HG03064 (cell line): ENCODE results near the gene PRKG1.
A peak's percentile ranks its signal among the peaks of the same experiment; 100 is the strongest.
"Not testable (repeated sequence)": the region's sequence is repeated elsewhere in the genome, so short reads cannot be mapped to it uniquely, and the experiment has no call there.

Experiments
- ATAC-seq: cut with Tn5 transposase; IDR thresholded peaks from one replicate; pipeline ENCODE4 v1.9.1; 2021; ENCODE audit warnings: low read depth; ENCODE audit not compliant: unreplicated experiment

Gene PRKG1

GRCh38 chr10:51672039-51672535, 597.8 kb downstream of the PRKG1 start:
- ATAC-seq, result no peak

- no peak for ATAC-seq
These were observed 600.8 kb downstream of the PRKG1 start for GRCh38 chr10:51675088-51675487.

GRCh38 chr10:51679841-51680240, 605.6 kb downstream of the PRKG1 start:
- no peak for ATAC-seq

GRCh38 chr10:51683031-51683691, 608.9 kb downstream of the PRKG1 start:
- no peak for ATAC-seq

- no peak for ATAC-seq
These were observed 611.5 kb downstream of the PRKG1 start for GRCh38 chr10:51685768-51686167.

- no peak for ATAC-seq
These were observed 613.0 kb downstream of the PRKG1 start for GRCh38 chr10:51687296-51687695.

GRCh38 chr10:51688826-51689225, 614.5 kb downstream of the PRKG1 start:
- not testable (repeated sequence) for ATAC-seq

GRCh38 chr10:51689536-51689935, 615.2 kb downstream of the PRKG1 start:
- ATAC-seq, result no peak

GRCh38 chr10:51691135-51691534, 616.8 kb downstream of the PRKG1 start:
- no peak for ATAC-seq

GRCh38 chr10:51694086-51694768, 619.9 kb downstream of the PRKG1 start:
- ATAC-seq, result no peak

GRCh38 chr10:51696251-51696650, 622.0 kb downstream of the PRKG1 start:
- ATAC-seq, result no peak

GRCh38 chr10:51698473-51699063, 624.3 kb downstream of the PRKG1 start:
- ATAC-seq, result no peak

- peak; percentile 13 for ATAC-seq
These were observed 624.8 kb downstream of the PRKG1 start for GRCh38 chr10:51699145-51699474.

GRCh38 chr10:51699475-51700227, 625.4 kb downstream of the PRKG1 start, which contains the start of gene CSTF2T:
Gene CSTF2T, minus strand, starts transcription at chr10:51699595. Its CDS starts 46 bp downstream, at chr10:51699549.
- peak; percentile 98 for ATAC-seq

- no peak for ATAC-seq
These were observed 626.0 kb downstream of the PRKG1 start for GRCh38 chr10:51700228-51700817.

GRCh38 chr10:51705774-51706173, 631.5 kb downstream of the PRKG1 start:
- ATAC-seq, result no peak

- ATAC-seq, result no peak
These were observed 631.9 kb downstream of the PRKG1 start for GRCh38 chr10:51706225-51706624.

GRCh38 chr10:51707392-51707791, 633.1 kb downstream of the PRKG1 start:
- ATAC-seq, result no peak

GRCh38 chr10:51707821-51708424, 633.6 kb downstream of the PRKG1 start:
- no peak for ATAC-seq

GRCh38 chr10:51708609-51709008, 634.3 kb downstream of the PRKG1 start:
- ATAC-seq, result no peak
